GM13977 (cell line): ENCODE results near the gene LGSN.
"Not testable (repeated sequence)": the region's sequence is repeated elsewhere in the genome, so short reads cannot be mapped to it uniquely, and the experiment has no call there.

Experiments used
- DNase-seq: peaks from one replicate; pipeline ENCODE4 v3.0.0; 2012; ENCODE audit warnings: low spot score
- CTCF ChIP-seq: IDR thresholded peaks from 2 replicates; pipeline ENCODE4 v1.5.1; 2012; ENCODE audit warnings: mild to moderate bottlenecking, control low read depth; ENCODE audit not compliant: insufficient read depth; ENCODE audit errors: extremely low read depth, missing control alignments
- in situ Hi-C: fragments of 300-500 bp; cut with MboI; formaldehyde crosslinking; loops from one replicate; pipeline ENCODE4 v1.12.0; 2022; ENCODE audit warnings: low sequenced_read_pairs, low pct_unique_long_range_greater_than_20kb, mixed read lengths, inconsistent platforms; ENCODE audit not compliant: unreplicated experiment

The LGSN gene

GRCh38 chr6:63290492-63291058 is 29.2 kb downstream of the LGSN start:
- no peak for TF ChIP-seq CTCF
- no peak for DNase-seq
- in situ Hi-C loops: no loop called here

DNA sequence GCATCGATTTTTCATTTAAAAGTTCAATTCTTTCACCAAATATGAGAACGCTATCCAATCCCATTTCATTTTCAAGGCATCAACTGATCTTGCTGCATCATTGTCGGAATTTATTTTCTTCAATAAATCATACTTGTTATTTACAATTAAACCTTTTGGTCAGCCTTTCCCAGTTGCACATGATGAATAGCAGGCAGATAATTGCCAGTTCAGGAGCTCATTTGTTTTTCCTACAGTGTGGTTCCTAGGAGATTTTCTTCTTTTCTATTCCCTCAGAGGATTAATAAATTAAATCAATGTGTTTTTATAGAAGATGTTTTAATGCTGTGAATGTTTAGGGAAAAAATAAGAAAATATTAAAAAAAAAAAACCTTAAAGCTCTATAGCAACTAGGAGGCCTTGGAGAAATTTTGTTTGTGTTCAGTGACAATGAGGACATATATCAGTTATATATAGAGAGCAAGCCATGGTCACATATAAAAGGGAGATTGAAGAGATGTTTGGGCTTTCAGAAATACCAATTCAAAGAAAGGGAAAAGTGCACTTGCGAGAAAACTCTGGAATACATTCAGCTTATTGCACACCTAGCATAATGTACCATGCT is 30.4 kb downstream of the LGSN start:
- TF ChIP-seq CTCF: no peak
- DNase-seq: no peak
- in situ Hi-C loops: no loop called here

GRCh38 chr6:63280639-63281180 is 39.1 kb downstream of the LGSN start:
- TF ChIP-seq CTCF: no peak
- DNase-seq: no peak
- in situ Hi-C loops: no loop called here

DNA sequence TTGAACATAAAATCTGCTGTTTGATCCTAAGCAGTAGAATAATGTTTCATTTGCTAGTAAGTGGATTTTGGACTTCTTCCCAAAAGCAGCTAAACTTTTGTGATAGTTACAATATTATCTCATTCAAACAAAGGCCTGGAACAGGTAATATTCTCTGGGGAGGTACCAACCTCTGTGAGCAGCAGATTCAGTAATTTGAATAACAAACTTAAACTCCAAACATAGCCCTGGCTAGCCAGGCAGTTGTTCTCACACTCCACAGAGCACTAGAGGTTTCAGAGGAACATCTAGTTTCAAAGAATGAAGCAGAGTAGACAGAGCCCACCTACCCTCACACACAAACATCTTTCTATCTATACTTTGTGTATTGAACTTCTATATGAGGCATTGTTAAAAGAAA is 40.9 kb downstream of the LGSN start:
- no peak for DNase-seq
- in situ Hi-C loops: no loop called here
- no peak for TF ChIP-seq CTCF

- in situ Hi-C loops: no loop called here
- no peak for TF ChIP-seq CTCF
- no peak for DNase-seq
These were observed 43.8 kb downstream of the LGSN start for GRCh38 chr6:63275953-63276352.

GRCh38 chr6:63274795-63275430 is 44.9 kb downstream of the LGSN start:
- not testable (repeated sequence) for DNase-seq

GRCh38 chr6:63272397-63272796 is 47.4 kb downstream of the LGSN start:
- in situ Hi-C loops: loop anchor here (25.0 kb wide), 1 partner anchor 210 kb away; no protein-coding TSS in a partner anchor
- TF ChIP-seq CTCF: peak; percentile 48
- peak; percentile 47 for DNase-seq

More at GRCh38 chr6:63274795-63275430, 44.9 kb downstream of the LGSN start:
- in situ Hi-C loops: loop anchor here (25.0 kb wide), 1 partner anchor 213 kb away; no protein-coding TSS in a partner anchor
